Muscle layer of duodenum (tissue), 2 donors: ENCODE data around the gene ETFRF1.

Source experiments
- H3K27ac ChIP-seq: one replicate; pipeline ENCODE4 v1.7.0; 2013; ENCODE audit warnings: mild to moderate bottlenecking, low read length
- H3K27me3 ChIP-seq: one replicate; pipeline ENCODE4 v1.7.0; 2013; ENCODE audit warnings: low read depth, mild to moderate bottlenecking, control low read depth, low read length
- H3K36me3 ChIP-seq, 2 donors: one replicate each; pipeline ENCODE4 v1.7.0; 2013; ENCODE audit warnings: low read length in 2 of 2, control low read depth in 1 of 2, mild to moderate bottlenecking in 1 of 2; ENCODE audit not compliant: insufficient read depth in 2 of 2, control insufficient read depth in 1 of 2
- H3K4me1 ChIP-seq, 2 donors: one replicate each; pipeline ENCODE4 v1.7.0; 2013; ENCODE audit warnings: low read length in 2 of 2, mild to moderate bottlenecking in 2 of 2, control low read depth in 1 of 2, moderate library complexity in 1 of 2; ENCODE audit not compliant: insufficient read depth in 2 of 2, control insufficient read depth in 1 of 2
- H3K4me3 ChIP-seq, 2 donors: one replicate each; pipeline ENCODE4 v1.7.0; 2013; ENCODE audit warnings: low read length in 2 of 2, low read depth in 1 of 2, mild to moderate bottlenecking in 1 of 2
- H3K9me3 ChIP-seq, 2 donors: one replicate each; pipeline ENCODE4 v1.7.0; 2013; ENCODE audit warnings: low read length in 2 of 2, control low read depth in 1 of 2, mild to moderate bottlenecking in 1 of 2; ENCODE audit not compliant: control insufficient read depth in 1 of 2
- donor health status: healthy.

The ETFRF1 gene

DNA sequence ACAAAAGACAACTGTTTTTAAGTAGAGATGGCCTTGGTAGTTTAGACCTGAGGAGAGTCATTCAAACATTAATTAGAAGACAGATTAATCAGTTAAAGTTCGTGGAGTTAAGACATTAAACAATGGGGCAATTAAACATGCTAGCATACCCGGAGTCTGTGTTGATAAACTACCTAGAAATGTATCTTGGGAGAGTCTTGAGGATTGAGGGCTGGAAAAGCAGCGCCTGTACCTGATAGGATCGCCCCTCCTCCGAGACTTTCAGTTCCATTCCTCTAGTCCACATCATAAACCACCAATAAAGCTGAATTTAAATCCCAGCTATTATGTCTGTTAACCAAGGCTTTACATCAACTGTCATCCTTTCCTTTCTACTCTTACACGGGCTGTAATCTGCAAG is 56.7 kb downstream of the ETFRF1 start:
- peak overlapping the region; percentile 48 for H3K27ac ChIP-seq
- H3K36me3 ChIP-seq: no peaks in the 10 kb centered on the region

GRCh38 chr12:25252946-25253345 is 57.9 kb downstream of the ETFRF1 start:
- no peaks in the 10 kb centered on the region for H3K36me3 ChIP-seq
- H3K9me3 ChIP-seq: no peaks in the 10 kb centered on the region
- H3K27ac ChIP-seq: no peak overlapping the region
- H3K27me3 ChIP-seq: no peaks in the 10 kb centered on the region
- H3K4me3 ChIP-seq: no peak overlapping the region
- peaks cover 5 to 12% of the 10 kb centered on the region in 2 donors for H3K4me1 ChIP-seq

More for the DNA sequence above, 56.7 kb downstream of the ETFRF1 start:
- Histone ChIP-seq H3K4me1 (peaks cover 5 to 12% of the 10 kb centered on the region in 2 donors), H3K9me3 (no peaks in the 10 kb centered on the region), H3K4me3 (peak overlapping the region; percentile 58 to 84), H3K27me3 (no peaks in the 10 kb centered on the region)

- no peak overlapping the region for H3K27ac ChIP-seq
- no peaks in the 10 kb centered on the region for H3K27me3 ChIP-seq
- peaks cover 5 to 8% of the 10 kb centered on the region in 2 donors for H3K4me1 ChIP-seq
- H3K4me3 ChIP-seq: no peak overlapping the region
- no peaks in the 10 kb centered on the region for H3K9me3 ChIP-seq
- H3K36me3 ChIP-seq: no peaks in the 10 kb centered on the region
Measured at GRCh38 chr12:25253371-25254068, 58.5 kb downstream of the ETFRF1 start.

- Histone ChIP-seq H3K27ac (no peak overlapping the region), H3K4me1 (peaks cover 5 to 7% of the 10 kb centered on the region in 2 donors), H3K4me3 (no peak overlapping the region), H3K9me3 (no peaks in the 10 kb centered on the region), H3K27me3 (no peaks in the 10 kb centered on the region), H3K36me3 (no peaks in the 10 kb centered on the region)
Measured at GRCh38 chr12:25254271-25254880, 59.3 kb downstream of the ETFRF1 start.
